Activated CD8-positive, alpha-beta memory T cell treated with anti-CD3 and anti-CD28 coated beads, Interleukin-2, amount 50 U/mL, for 4 hours (primary cell): ENCODE data around the gene TIMP4.

Source experiments
- DNase-seq: peaks from one replicate; pipeline ENCODE4 v3.0.0-alpha.2; 2020

Gene TIMP4

DNA sequence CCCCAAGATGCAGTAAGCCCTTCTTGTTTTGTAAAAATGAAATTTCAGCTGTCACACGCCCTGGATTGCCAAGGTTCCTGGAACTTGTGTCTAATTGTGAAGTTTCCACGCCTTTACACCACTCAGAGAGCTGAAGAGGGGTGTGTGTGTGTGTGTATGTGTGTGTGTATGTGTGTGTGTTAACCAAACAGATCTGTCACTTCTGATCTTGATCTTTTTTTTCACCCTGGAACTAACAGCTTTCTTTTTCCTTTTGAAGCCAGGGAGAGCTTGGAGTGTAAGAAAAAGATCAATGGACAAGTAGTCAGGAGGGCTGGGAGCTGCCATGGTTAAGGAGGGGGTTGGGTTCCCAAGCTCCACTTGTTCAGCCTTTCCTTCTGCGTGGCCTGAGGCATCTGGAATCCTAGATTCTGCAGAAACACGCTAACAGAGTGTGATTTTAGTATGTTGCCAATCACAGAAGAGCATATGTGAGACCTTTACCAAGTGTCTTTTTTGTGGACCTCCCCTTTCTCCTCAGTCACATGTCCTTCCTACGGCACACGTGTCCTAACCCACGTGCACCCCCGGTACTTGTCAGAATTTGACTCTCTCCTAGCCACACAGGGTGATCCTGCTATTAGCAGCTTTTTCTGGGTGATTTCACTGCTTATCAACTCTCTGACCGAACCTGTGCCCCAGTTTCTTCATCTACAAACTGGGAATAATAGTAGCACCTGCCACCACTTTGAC lies 11.5 kb downstream of the TIMP4 start:
- DNase-seq: no peak

DNA sequence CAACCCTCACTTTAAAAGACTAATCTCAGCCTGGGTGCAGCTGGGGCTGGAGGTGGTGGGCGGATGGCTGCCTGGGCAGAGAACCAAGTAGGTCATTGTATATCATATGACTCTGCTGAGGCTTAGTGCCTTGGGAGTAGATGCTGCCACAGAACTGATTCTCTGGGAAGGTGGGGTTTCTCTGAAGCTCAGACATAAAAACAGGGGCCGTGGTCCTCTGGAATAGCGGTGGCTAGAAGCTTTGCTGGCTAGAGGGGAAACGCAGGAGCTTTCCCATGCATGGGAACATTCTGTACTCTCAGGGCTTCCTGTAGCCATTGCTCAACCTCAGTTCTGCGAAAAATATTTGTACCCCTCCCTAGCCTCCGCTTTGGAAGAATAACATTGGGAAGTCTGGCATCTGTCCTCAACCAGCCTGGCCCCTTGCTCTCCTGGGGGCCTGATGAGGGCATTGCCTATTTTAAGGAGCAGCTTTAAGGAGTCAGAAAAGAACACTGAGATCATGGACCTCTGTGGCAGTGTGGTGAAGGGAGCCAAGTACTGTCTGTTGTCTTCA lies 14.7 kb downstream of the TIMP4 start:
- DNase-seq: no peak

DNA sequence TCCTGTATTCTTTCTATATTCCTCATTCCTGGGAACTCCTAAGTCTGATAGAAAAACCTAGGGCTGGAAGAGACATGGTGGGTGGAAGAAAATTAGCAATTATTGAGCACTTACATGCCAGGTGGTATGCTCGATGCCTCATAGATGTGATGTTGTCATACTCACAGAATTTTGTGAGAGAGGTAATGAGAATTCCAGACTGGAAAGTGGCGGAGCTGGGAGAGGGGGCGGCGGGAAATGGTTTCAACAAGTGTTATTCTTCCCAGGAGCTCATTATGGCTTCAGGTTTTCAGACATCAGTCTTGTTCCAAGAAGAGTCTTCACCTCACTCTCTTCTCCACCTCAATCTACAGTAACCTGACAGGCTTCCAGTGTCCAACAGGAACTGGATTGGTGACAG lies 16.2 kb downstream of the TIMP4 start:
- DNase-seq: no peak

DNA sequence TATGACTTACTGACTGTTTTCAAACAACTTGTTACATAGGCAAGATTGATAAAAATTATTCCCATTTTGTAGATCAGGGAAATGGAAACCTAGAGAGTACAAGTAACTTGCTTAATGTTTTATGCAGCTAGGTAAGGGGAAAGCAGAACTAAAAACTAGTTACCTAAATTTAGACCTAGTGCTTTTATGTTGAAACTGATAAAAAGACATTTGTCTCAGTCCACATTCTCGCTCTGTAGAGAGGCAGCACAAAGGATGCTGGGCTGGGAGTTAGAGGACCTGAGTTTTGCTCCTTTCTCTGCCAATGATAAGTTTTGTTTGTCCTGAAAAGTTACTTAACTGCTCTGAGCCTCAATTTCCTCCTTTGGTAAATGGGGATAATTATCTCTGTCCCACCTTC lies 17.4 kb downstream of the TIMP4 start:
- DNase-seq: no peak

DNA sequence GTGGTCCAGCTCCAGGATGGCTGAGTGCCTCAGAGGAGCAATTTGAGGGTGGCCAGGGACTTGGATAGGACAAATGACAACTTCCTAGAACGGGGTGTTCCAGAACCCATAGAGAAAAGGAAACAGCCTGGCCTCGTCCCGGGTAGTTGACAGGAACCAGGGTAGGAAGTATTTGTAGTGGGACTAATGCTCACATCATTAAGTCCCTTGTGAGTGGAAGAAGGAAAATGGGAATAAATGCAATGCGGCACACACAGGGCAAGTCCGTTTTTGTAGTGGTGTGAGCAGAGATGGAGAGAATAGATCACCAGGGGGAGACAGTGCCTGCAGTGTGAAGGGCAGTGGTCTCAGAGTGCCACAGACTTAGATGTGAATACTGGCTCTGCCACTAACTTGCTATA lies 19.6 kb downstream of the TIMP4 start:
- DNase-seq: no peak

DNA sequence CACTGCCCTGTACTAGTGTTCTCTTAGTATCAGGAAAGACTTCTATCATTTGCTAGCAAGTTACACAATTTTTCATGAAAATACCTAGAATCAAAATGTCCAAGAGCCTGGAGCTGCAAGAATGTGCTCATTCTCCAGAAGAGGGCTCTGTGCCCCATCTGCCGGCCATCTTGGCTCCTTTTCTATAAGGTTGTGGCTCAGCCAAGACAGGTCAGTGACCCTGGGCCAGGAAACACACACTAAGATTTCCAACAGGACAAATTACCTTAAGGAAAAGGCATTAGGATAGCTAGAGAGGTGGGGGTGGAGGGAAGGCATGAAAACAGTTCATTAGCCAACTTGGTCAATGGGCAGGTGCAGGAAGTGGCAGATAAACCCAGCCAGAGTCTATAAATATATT lies 20.7 kb downstream of the TIMP4 start:
- no peak for DNase-seq

DNA sequence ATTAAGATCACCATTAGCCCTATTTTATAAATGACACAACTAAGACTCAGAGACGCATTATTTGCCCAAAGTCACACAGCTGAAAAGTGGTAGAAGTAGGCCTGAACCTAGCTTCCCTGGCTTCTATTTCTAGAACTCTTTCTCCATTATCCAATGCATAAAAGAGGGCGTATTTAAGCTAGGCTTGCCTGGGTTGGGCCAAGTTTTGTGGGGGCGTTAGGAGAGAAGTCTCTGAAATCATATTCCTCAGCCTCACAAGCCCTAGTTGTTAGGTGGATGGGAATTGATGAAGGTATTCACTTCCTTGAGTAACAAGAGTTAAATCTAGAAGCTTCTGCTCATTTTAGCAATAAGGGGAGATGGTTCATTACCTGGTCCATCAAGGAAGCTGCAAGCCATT lies 22.3 kb downstream of the TIMP4 start:
- DNase-seq: no peak

DNA sequence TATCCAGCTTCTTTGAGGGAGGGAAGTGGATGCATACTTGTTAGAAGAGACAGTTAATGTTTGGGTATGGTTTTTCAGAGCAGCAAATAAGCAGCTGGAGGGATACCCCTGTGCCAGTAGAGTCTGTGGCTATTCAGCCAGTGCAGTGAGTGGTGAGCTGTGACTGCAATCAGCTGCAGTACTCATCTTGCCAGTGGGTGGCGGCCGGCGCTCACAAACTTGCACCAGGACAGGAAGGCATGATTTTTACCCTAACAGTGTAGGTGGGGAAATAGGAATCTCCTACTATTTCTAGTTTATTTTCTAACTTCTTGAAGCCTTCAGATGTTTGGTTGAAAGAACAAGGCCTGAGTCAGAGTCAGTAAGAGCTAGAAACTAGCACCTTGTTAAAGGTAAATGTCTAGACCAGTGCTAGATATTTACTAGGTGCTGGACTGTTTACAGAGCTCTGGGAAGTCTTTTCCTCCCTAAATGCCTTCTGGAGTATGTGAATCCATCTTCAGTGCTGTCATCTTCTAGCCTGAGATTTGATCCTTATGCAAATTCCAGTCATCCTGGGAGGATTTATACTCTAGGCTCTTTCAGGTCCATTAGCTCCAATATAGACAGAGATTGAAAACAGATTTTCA lies 23.6 kb downstream of the TIMP4 start:
- peak; percentile 52 for DNase-seq

DNA sequence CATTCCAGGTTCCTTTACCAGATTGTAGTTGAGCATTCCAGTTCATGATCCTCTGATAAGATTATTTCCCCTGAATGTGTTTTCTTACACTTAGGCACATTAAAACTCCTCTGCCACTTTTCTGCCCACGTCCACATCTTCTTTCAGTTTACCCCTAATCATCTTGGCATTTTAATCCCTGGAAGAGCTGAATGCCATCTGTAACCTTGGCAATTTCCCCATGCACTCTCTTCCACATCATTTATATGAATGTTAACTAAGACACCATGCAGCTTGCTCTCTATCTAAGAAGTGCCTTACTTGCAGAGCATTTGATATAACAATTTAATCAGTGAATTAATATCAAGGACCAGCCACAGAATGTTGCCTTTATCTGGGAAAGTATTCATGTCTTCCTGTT lies 25.8 kb downstream of the TIMP4 start:
- DNase-seq: no peak

DNA sequence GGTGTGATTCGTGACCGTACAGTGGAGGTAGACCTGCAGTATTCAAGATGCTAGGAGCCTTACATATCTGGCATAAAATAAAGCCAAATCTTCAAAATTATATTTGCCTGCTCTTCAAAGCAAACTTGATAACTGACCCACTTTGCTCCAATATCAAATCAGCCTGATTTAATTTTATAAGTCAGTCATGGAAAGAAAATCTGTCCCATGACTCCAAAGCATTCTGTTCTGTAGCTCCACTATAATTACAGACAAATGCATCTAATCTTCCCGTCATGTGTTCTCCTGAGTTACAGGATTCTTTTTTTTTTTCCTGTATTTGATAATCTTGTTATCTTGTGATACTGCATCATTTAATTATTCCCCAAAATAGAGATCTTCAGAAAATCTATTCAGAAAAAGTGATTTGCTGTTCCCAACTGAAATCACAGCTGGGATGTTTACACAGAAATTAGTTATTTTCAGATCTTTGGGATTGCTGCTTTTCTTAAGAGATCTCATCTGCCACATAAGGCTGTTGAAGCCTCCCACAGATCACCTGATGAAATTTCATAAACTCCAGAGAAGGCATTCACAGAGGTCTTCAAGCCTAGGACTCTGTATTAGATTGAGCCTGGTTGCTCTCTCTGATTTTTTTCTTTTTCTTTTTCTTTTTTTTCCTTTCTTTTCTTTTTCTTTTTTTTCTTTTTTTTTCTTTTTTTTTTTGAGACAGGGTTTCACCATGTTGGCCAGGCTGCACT lies 27.2 kb downstream of the TIMP4 start:
- no peak for DNase-seq

DNA sequence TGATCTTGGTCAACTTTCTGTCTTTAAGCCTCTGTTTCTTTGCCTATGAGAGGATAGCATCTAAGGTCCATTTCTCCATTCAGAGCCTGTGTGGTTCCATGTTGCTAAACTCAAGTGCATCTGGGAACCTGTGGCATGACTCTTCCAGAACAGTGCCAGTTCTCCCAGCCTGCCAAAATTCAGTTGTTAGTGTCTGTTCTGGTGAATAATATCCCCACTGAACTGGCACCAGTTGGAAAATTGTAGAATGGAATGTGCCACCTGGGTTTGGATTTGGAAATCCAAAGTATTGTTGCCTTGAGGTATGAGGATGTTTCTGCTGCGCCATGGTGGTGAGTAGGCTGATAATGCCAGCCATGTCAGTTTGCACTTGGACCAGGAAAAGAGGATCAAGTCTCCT lies 31.3 kb downstream of the TIMP4 start:
- no peak for DNase-seq

DNA sequence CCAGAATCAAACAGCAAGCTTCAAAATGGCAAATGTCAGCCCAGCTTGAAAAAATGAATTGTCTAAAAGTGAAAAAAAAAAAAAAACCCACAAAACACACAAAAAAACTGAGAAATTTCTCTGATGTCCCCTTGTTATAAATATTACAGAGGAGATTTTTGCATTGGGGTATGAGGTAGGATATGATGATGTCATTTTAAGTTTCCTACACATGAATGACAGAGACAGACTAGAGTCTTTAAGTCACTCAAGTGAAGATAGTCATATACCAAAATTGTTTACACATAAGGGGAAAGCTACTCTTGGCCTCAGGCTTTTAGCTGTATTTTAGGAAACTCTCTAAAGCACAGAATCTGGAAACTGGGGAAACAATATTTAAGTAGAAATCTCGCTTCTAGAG lies 32.9 kb downstream of the TIMP4 start:
- DNase-seq: no peak

DNA sequence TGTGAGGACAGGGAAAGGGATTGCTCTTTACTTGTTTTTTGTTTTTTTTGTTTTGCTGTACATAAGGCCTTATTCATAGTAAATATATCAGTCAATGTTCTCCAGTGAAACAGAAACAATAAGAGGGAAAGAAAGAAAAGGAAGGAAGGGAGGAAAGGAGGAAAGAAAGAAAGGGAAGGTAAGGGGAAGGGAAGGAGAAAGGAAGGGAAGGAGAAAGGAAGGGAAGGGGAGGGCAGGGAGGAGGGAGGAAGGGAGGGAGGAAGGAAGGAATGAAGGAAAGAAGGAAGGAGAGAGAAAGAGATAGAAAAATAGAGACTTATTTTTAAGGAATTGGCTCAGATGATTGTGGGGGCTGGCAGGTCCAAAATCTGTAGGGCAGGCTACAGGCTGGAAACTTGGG lies 37.2 kb downstream of the TIMP4 start:
- no peak for DNase-seq

DNA sequence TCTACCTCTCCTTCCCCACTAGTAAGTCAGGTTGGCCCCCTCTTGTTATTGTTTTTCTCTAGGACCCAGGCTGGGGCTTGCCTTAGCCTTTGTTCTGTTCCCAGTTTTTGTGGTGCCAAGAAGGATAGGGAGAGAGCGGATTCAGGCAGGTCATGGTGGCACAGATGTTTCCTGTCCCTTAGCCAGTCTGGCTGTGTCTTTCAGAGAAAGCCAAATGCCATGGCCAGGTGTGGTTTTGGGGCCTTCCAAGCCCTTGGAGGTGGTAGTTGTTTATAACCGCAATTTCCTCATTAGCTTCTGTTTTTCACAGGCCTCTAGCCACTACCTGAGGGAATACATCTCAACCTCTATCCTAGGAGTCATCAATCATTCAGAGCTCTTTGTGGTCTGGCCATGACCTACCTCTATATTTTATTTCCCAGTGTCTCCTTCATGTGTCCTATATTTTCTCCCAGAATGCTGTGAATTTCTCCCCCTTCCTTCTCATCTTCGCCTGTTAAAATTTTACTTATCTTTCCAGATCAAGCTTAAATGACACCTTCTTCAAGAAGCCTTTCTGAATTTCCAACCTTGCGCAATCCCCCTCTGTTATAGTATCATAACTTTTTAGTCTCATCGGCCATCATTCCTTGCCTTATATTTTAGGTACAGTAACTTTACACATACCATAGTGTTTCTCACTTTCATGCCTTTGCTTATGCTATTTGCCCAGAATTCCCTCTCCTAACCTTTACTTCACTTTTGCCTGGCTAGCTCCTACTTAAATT lies 38.2 kb downstream of the TIMP4 start:
- DNase-seq: no peak

DNA sequence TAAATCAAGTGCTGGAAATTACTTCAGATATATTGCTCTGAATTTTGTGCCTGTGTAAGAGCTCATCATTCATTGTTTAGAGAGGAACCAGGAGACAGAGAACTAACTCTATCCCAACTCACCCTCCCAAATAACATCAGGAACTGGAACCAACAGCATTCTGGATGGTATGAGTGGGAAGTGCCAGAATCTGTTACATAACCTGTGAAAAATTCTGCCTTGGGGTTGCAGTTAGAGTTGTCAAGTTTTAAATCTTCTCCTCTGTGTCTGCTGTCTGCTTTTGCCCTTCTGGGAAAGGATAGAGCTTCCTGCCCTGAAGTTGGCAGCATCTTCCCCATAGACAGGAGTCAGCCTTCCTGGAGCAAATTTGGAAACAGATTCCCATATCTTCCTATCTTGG lies 41.2 kb downstream of the TIMP4 start:
- DNase-seq: no peak

DNA sequence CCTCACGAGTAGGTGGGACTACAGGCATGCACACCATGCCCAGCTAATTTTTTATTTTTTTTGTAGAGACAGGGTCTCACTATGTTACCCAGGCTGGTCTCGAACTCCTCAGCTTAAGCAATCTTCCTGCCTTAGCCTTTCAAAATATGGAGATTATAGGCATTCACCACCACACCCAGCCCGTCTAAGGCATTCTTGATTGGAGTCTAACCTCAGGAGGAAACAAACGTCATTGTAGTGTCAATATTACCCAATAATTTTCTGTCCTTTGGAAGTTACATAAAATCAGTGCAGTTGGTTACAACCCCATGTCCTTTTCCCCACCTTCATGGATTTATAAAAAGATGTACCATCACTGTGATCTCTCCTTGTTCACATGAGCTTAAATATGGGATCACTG lies 41.8 kb downstream of the TIMP4 start:
- no peak for DNase-seq

DNA sequence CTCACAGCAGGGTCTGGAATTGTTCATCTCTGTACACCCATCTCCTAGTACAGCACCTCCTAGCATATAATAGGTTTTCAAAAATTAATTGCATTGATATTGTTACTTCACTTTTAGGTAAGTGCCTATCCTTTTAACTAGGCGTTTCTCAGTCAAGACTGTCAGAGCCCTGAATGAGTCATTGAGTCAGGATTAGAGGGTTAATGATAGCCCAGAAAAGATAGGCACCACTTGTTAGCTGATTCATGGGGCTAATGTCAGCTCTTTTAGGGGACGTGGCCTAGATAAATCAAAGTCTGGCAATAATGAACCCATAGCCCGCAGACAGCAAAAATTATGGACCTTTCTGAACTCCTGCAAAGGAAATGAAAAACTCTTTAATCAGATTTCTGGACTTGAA lies 42.9 kb downstream of the TIMP4 start:
- no peak for DNase-seq

DNA sequence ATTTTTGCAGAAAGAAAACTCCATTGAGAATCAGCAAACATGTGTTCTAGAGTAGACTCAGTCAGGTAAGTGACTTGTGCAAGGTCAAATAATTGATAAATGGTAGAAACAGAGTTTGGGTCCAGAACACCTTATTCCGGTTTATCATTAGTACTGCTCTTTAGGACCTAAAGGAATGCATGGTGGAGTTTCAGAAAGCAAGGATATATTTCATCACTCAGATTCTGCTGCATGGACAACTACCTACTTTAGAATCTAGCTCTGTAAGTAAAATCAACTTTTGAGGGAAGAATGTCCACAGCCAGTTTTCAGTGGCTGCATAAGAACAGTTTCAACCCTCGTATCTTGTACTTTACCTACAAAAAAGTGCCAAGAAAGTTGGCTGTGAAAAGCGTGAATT lies 43.6 kb downstream of the TIMP4 start:
- no peak for DNase-seq

DNA sequence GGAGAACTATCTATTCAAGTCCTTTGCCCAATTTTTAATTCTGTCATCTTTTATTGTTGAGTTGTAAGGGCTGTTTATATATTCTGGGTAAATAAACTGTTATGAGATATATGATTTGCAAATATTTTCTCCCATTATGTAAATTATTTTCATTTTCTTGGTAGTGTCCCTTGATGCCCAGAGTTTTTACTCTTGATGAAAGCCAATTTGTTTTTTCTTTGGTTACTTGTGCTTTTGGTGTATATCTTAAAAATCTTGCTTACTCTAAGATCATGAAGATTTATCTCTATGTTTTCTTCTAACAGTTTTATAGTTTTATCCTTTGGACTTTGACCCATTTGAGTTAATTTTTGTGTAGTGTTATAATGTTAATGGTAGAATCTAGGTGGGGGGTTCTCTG lies 44.5 kb downstream of the TIMP4 start:
- no peak for DNase-seq

DNA sequence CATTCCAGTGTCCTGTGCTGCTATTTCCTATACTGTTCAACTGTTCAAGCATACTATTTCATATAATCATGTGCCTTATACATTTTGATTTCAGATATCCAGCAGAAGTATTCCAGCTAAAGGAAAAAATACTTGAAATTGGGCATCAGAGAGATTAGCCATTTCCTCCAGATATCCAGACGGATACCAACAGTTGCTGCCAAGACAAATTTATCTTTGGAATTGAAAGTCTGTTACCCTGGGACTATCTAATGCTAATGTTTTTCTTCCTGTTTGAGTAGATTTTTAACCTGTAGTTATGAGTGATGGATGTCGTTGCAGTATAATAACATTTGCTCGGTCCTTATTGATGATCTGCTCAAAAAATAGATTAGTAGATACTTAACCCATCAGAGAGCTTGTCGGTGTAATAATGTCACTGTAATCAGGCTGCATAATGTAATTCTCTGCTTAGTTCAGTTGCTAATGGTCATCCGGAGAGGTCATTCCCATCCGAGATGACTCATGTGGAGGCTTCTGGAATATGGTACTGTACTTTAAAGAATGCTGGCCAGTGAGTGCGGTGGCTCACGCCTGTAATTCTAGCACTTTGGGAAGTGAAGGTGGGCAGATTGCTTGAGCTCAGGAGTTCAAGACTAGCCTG lies 51.5 kb downstream of the TIMP4 start:
- no peak for DNase-seq
